ENCODE data around the gene ANKRD10.
A peak's percentile ranks its signal among the peaks of the same experiment; 100 is the strongest.
"Not testable (repeated sequence)": the region's sequence is repeated elsewhere in the genome, so short reads cannot be mapped to it uniquely, and the experiment has no call there.

The ANKRD10 gene

DNA sequence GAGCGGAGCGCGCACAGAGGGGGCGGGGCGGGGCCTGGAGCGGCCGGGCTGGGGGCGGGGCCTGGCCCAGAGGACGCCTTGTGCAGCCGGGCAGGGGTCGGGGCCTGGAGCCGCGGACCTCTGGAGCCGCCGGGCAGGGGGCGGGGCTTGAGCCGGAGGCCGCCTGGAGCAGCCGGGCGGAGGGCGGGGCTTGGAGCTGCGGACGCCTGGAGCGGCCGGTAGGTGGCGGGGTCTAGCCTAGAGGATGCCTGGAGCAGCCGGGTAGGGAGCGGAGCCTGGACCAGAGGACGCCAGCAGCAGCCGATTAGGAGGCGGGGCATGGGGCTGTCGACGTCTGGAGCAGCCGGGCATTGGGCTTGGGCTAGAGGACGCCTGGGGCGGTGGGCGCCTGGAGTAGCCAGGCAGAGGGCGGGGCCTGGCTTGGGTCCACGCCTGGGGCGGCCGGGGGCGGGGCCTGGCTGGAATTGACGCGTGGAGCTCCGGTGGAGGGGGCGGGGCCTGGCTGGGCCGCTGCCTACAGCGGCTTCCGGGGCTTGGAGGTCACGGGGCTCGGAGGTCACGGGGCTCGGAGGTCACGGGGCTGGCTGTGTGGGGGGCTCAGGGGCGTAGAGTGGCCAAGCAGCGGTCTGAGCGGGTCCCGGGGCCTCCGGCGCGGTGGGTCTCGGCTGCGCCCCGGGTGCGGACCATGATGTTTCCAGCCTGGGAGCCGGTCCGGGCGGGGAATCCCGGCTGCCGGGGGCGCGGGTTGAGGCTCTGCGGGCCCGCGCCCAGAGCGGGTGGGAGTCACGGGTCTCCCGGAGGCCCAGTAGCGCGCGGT is at the start of gene ANKRD10:
TSS of gene ANKRD10 (minus strand) at position 13 of the 817 bp plus-strand sequence. CDS start 135 bp downstream, outside the sequence.
- peak; percentile 89 for DNase-seq (ENCODE audit: low read depth)

DNA sequence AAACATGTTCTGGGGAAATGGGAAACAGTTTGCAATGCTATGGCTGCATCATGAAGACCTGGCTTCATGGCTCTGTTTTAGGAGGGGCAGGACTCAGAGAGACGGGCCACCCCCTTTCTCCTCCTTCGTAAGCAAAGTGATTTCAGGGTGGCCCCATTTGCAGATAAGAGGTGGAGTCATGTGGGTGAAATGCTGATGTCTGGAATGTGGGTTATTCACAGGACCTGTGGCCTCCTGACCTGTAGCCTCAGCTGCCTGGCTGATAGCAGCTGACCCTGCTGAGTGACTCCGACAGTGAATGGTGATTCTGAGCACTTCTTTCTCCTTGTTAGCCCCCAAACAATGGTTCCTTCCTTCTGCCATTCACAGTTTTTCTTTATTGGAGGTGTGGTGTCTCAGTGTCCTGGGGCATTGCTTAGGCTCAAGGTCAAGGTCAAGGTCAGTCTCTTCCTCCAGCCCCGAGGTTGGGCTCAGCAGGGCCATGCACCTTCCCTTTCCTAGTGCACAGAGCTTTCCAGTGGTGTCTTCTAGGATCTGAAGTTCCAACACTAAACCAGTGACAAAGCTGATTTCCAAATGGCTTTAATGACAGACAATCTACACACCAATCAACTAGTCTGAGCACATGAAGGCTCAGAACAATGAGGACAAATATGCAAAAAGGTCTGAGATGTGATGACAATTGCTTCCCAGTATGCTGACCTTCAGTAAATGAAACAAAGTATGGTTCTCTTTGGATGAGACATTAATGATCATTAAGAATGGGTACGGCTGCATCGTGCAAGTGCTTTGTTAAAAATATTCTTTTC is 49.6 kb upstream of the ANKRD10 start:
- no peak for DNase-seq (ENCODE audit: low read depth)

GRCh38 chr13:110963554-110963970 is 48.7 kb upstream of the ANKRD10 start:
- no peak for DNase-seq (ENCODE audit: low read depth)

DNA sequence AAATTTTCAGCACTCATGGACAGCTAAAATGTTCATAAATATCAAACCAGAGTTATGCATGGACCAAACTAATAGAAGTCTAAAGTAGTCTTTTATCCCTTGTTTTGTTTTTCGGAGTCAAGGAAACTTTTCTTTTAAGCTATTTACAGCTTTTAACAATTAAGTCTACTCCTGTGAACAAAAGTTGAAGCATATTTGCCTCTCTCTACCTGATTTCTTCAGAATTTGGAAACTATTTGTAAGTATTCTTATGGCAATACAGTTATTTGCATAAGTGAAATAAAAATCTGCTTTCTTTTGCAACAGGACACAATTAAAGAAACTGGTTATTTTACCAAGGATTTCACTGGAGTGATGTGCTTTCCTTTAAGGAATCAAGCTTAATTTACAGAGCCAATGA is 47.1 kb upstream of the ANKRD10 start:
- no peak for DNase-seq (ENCODE audit: low read depth)

DNA sequence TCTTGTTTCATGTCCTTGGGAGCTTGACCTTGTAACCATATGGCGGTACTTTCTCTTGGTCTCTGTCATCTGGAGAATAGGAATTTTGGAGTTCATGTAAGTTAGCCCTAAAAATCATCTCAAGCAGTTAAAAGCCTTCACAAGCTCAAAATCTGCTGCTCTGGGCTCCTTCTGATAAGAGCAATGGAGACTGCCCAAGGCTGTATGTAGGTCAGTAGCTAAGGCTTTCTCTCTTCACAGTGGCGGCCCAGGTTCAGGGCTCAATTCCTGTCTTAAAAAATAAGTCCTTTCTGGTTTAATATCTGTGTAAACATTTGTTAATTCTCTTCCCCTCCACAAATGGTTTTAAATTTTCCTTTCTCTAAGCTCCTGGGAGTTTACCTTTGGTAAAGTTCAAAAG is 45.3 kb upstream of the ANKRD10 start:
- no peak for DNase-seq (ENCODE audit: low read depth)

DNA sequence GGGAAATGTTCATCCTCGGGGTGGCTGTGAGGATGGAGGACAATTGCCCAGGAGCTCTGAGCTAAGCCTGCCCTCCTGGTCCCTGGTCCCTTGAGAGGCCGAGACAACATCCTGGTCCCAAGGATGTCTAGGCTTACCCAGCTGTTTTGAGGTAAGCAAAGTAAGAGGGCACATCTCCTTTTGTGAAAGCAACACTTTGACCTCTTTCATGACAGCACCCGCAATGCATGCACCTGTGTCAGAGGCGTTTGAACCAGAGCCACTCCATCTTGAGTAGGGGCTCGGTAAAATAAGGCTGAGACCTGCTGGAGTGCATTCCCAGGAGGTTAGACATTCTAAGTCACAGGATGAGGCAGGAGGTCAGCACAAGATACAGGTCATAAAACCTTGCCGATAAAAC is 43.1 kb upstream of the ANKRD10 start:
- DNase-seq (ENCODE audit: low read depth) = no peak

DNA sequence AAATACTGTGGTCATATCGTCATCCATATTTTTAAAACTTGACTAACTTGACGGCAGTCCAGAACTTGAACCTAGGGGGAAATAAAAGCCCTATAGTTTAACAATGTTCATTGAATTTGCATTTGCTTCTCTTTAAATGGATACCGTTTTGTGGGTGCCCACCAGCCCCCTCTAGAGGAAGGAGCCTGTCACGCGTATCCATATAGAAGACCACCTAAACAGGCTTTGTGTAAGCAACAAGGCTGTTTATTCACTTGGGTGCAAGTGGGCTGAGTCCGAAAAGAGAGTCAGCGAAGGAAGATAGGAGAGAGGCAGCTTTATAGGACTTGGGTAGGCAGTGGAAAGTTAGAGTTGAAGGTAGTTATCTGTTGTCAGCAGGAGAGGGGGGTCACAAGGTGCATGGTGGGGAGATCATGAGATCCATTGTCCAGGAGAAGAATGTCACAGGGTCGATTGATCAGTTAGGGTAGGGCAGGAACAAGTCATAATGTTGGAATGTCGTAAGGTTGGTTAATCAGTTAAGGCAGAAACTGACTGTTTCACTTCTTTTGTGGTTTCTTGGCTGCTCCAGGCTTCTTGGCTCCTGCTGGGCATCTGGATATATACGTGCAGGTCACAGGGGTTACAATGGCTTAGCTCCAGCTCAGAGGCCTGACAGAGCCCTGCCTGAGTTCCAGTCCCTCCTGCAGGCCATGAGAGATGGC is 42.5 kb upstream of the ANKRD10 start:
- no peak for DNase-seq (ENCODE audit: low read depth)

- DNase-seq (ENCODE audit: low read depth) = not testable (repeated sequence)
Measured at GRCh38 chr13:110956216-110956615, 41.3 kb upstream of the ANKRD10 start.

GRCh38 chr13:110955608-110956007 is 40.7 kb upstream of the ANKRD10 start:
- not testable (repeated sequence) for DNase-seq (ENCODE audit: low read depth)

- not testable (repeated sequence) for DNase-seq (ENCODE audit: low read depth)
Measured at GRCh38 chr13:110955072-110955503, 40.2 kb upstream of the ANKRD10 start.

DNA sequence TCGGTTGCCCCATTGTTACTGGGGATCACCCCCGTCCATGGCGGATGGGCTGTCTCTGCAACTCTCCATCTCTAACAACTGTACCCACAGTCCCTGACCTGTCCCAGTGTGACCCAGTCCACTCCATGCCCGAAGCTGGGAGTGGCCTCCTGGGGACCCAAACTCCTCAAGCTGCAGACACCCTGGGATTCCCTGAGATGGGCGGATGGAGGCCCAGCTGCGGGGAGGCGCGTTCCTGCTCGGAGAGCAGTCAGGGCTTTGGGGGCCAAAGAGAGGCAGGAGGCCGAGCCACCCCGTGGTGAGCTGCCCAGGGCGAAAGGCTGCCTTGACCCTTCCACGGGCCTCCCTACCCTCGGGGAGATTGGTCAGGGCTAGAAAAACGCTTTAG is 39.7 kb upstream of the ANKRD10 start:
- DNase-seq (ENCODE audit: low read depth) = not testable (repeated sequence)

DNA sequence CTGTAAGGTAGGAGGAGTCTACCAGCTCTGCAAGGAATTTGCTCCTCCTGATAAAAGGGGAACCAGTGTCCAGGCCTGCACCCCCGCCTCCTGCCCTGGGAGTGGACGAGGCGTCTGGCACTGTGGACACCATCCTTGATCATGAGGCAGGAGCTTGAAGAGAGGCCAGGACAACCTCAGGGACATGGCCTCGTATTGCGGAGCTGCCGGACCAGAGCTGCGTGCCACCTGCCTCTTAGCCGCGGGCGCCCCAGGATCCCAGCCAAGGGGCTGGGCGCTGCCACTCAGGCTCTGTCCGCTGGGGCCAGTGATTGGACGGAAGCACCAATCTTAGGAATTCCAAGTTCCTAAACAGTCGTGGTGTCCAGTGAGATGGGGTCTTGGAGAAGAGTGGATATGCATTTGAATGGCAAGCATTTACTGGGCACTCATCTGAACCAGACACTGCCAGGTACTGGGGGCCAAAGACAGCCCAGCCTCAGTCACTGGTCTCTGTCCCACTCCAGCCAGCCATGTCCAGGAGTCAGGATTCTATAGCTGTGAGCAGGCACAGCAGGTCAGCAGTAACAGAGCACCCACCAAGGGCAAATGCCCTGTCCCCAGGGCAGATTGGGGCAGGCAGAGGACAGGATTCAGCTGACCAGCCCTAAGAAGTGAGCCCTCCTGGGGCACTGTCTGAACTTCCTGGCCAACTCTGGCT is 39.1 kb upstream of the ANKRD10 start:
- no peak for DNase-seq (ENCODE audit: low read depth)

GRCh38 chr13:110953416-110953815 is 38.5 kb upstream of the ANKRD10 start:
- DNase-seq (ENCODE audit: low read depth) = no peak

GRCh38 chr13:110952135-110952534 is 37.3 kb upstream of the ANKRD10 start:
- not testable (repeated sequence) for DNase-seq (ENCODE audit: low read depth)

- no peak for DNase-seq (ENCODE audit: low read depth)
Measured at GRCh38 chr13:110950819-110951570, 36.1 kb upstream of the ANKRD10 start.

DNA sequence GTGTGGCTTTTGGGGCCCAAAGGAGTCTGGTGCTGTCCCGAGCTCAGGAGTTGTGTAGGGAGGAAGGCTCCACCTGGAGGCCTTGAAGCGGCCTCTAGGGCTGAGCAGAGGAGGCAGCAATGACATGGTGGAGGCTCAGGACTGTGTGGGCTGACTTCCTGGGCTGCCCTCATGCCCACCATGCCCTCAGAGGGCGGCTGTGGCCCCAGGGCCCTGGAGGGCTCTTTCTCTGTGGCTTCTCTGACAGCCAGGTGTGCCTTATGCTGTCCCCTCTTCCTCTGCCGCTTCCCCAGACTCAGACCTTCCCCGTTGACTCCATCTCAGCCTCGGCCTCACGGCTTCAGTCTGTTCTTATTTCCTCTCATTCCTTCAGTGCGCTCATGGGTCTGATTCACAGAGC is 35.5 kb upstream of the ANKRD10 start:
- no peak for DNase-seq (ENCODE audit: low read depth)

- DNase-seq (ENCODE audit: low read depth) = no peak
Measured at GRCh38 chr13:110949628-110950027, 34.8 kb upstream of the ANKRD10 start.

DNA sequence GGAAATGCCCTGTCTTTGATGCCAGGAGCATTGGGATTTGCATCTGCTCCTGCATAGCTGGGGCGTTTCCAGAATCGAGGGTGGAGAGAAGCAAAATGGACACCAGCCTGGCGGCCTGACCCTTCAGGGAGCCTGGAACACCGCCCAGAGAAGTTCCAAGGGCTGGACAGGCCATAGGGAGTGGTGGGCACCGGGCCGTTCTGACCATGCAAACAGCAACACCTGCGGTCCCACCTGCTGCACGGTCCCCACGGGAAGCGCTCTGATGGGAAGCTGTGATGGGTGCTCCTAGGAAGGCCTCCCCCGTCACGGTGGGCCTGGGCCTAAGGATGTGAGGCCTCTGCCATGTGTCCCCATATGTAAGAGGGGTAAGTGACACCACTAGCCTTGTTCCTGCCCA is 34.2 kb upstream of the ANKRD10 start:
- DNase-seq (ENCODE audit: low read depth) = no peak

GRCh38 chr13:110947338-110947737 is 32.5 kb upstream of the ANKRD10 start:
- DNase-seq (ENCODE audit: low read depth) = not testable (repeated sequence)

- no peak for DNase-seq (ENCODE audit: low read depth)
Measured at GRCh38 chr13:110945928-110946570, 31.2 kb upstream of the ANKRD10 start.
